Loucy (cell line): ENCODE results near the gene MYH14.

Experiments used
- CTCF ChIP-seq: fragments of 200-600 bp; sonication (generic); conservative IDR thresholded peaks from 2 replicates; pipeline ENCODE4 v1.5.1; 2014; ENCODE audit warnings: mild to moderate bottlenecking, antibody characterized with exemption, low read length
- EZH2phosphoT487 ChIP-seq: fragments of 200-600 bp; IDR thresholded peaks from 2 replicates; pipeline ENCODE4 v1.6.1; 2018; ENCODE audit warnings: antibody characterized with exemption, mild to moderate bottlenecking, moderate library complexity, borderline replicate concordance

- TF ChIP-seq CTCF = no peak
- no peak for TF ChIP-seq EZH2phosphoT487
Observed at GRCh38 chr19:50232600-50232999, 29.2 kb downstream of the MYH14 start.
